ENCODE results near the gene UBE3B.

DNA sequence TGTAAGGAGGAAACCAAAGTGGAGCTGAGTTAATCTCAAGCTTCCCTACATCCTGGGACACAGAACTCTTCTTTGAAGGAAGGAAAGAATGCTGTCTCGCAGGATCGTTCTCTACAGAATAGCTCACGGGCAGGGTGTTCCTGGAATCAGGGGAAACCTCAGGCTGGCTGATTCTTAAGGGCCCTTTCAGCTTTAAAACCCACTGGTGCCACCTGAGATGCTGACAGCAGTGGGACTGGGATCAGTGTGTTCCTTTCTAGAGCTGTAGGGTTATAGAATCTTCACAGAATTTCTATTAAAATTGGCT is 47.8 kb downstream of the UBE3B start:
- TF ChIP-seq, protein P1, sequence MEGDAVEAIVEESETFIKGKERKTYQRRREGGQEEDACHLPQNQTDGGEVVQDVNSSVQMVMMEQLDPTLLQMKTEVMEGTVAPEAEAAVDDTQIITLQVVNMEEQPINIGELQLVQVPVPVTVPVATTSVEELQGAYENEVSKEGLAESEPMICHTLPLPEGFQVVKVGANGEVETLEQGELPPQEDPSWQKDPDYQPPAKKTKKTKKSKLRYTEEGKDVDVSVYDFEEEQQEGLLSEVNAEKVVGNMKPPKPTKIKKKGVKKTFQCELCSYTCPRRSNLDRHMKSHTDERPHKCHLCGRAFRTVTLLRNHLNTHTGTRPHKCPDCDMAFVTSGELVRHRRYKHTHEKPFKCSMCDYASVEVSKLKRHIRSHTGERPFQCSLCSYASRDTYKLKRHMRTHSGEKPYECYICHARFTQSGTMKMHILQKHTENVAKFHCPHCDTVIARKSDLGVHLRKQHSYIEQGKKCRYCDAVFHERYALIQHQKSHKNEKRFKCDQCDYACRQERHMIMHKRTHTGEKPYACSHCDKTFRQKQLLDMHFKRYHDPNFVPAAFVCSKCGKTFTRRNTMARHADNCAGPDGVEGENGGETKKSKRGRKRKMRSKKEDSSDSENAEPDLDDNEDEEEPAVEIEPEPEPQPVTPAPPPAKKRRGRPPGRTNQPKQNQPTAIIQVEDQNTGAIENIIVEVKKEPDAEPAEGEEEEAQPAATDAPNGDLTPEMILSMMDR (IDR thresholded peaks at IDR 0.05; ENCODE audit: low read depth, low read length), result no peak
- TF ChIP-seq POLR2A (IDR thresholded peaks at IDR 0.05; ENCODE audit: extremely low read depth, insufficient read length) (no peak), MYC (IDR thresholded peaks at IDR 0.05; ENCODE audit: low read depth, low read length) (no peak)

Data from NB4 (cell line).